HFFc6 (cell line): Measurements from ENCODE around the gene RTL10. TPM values are rescaled to one million over a fixed set of nuclear protein-coding genes. Genes with fewer than 3 reads are reported as not detected.

Experiments
- DNase-seq: peaks from one replicate; pipeline ENCODE4 v3.0.0-alpha.2; 2018
- H3K27ac Mint-ChIP-seq: 2 replicates; pipeline ENCODE4 v1.8.0; 2020; ENCODE audit warnings: mild to moderate bottlenecking, mixed read lengths
- H3K27me3 Mint-ChIP-seq: 2 replicates; pipeline ENCODE4 v1.8.0; 2021; ENCODE audit warnings: mild to moderate bottlenecking, moderate library complexity, mixed read lengths; ENCODE audit not compliant: insufficient read depth
- H3K36me3 Mint-ChIP-seq: 2 replicates; pipeline ENCODE4 v1.8.0; 2021; ENCODE audit warnings: low read depth, mixed read lengths
- H3K4me1 Mint-ChIP-seq: 2 replicates; pipeline ENCODE4 v1.8.0; 2020; ENCODE audit warnings: low read depth, mixed read lengths
- H3K4me3 Mint-ChIP-seq: 2 replicates; pipeline ENCODE4 v1.8.0; 2020; ENCODE audit warnings: mild to moderate bottlenecking, moderate library complexity, mixed read lengths
- H3K9me3 Mint-ChIP-seq: 2 replicates; pipeline ENCODE4 v1.8.0; 2020; ENCODE audit warnings: mild to moderate bottlenecking, mixed read lengths
- CTCF ChIP-seq: fragments of 200-600 bp; sonication (generic); IDR thresholded peaks from 2 replicates; pipeline ENCODE4 v1.5.0; 2021; ENCODE audit warnings: antibody characterized with exemption, mild to moderate bottlenecking
- total RNA-seq, 6 experiments: library from RNA; stranded (reverse); fragmentation: NEBNext Ultra II Directional; extraction: Animal tissue kit (Norgen Biotek cat#: 25700); gene quantifications; 2 replicates in 1 of 6; 3 replicates in 5 of 6; pipeline ENCODE4 v1.2.3, GENCODE V29; 2021

The RTL10 gene
- total RNA-seq, 6 experiments from 2014 or later: 17.4 to 22.7 (median 19.2) TPM

GRCh38 chr22:19891317-19892256 lies 36.9 kb upstream of the RTL10 start:
- DNase-seq: peak; percentile 77
- Mint-ChIP-seq H3K36me3 (peaks cover 8% of the 10 kb centered on the region; the same call in 1 of the 2 replicates), H3K27me3 (no peaks in the 10 kb centered on the region; the same call in 1 of the 2 replicates), H3K9me3 (no peaks in the 10 kb centered on the region), H3K4me1 (peaks cover 44% of the 10 kb centered on the region), H3K4me3 (peak overlapping the region; percentile 54), H3K27ac (peak overlapping the region; percentile 77)
- no peak for TF ChIP-seq CTCF

- peak overlapping the region; percentile 77 for H3K27ac Mint-ChIP-seq
- H3K4me1 Mint-ChIP-seq: peaks cover 52% of the 10 kb centered on the region
- no peak for TF ChIP-seq CTCF
- no peak overlapping the region for H3K4me3 Mint-ChIP-seq
- no peak for DNase-seq
- no peaks in the 10 kb centered on the region; the same call in 1 of the 2 replicates for H3K27me3 Mint-ChIP-seq
- H3K9me3 Mint-ChIP-seq: no peaks in the 10 kb centered on the region
- peaks cover 11% of the 10 kb centered on the region; the same call in 1 of the 2 replicates for H3K36me3 Mint-ChIP-seq
Observed at GRCh38 chr22:19890502-19891316, 36.0 kb upstream of the RTL10 start.

GRCh38 chr22:19889951-19890350 lies 35.3 kb upstream of the RTL10 start:
- H3K9me3 Mint-ChIP-seq: no peaks in the 10 kb centered on the region
- DNase-seq: no peak
- H3K27me3 Mint-ChIP-seq: no peaks in the 10 kb centered on the region; the same call in 1 of the 2 replicates
- H3K4me3 Mint-ChIP-seq: no peak overlapping the region
- TF ChIP-seq CTCF: no peak
- H3K36me3 Mint-ChIP-seq: peaks cover 13% of the 10 kb centered on the region; the same call in 1 of the 2 replicates
- no peak overlapping the region for H3K27ac Mint-ChIP-seq
- H3K4me1 Mint-ChIP-seq: peaks cover 56% of the 10 kb centered on the region

- Mint-ChIP-seq H3K36me3 (peaks cover 13% of the 10 kb centered on the region; the same call in 1 of the 2 replicates), H3K27ac (no peak overlapping the region), H3K4me3 (no peak overlapping the region), H3K27me3 (no peaks in the 10 kb centered on the region; the same call in 1 of the 2 replicates), H3K9me3 (no peaks in the 10 kb centered on the region), H3K4me1 (peaks cover 56% of the 10 kb centered on the region)
- no peak for TF ChIP-seq CTCF
- no peak for DNase-seq
Observed at GRCh38 chr22:19888131-19888746, 33.6 kb upstream of the RTL10 start.
